SU-DHL-6 (cell line): Measurements from ENCODE around the gene MAPK8.

Source experiments
- H2AFZ ChIP-seq: fragments of 200-600 bp; sonication (generic); 2 replicates; pipeline ENCODE4 v1.6.1; 2014; ENCODE audit warnings: low read depth, mild to moderate bottlenecking, moderate library complexity, mixed read lengths, antibody characterized with exemption, low read length; ENCODE audit not compliant: severe bottlenecking
- H3F3A ChIP-seq: fragments of 200-600 bp; shearing (Covaris generic); 2 replicates; pipeline ENCODE4 v1.6.0; 2016; ENCODE audit warnings: antibody characterized with exemption, mild to moderate bottlenecking; ENCODE audit not compliant: insufficient read depth
- H3K27ac ChIP-seq: fragments of 200-600 bp; sonication (generic); 2 replicates; pipeline ENCODE4 v1.5.1; 2016; ENCODE audit warnings: low read depth, mild to moderate bottlenecking, low read length, moderate library complexity, mixed read lengths
- H3K27me3 ChIP-seq: fragments of 200-600 bp; sonication (generic), shearing (Covaris generic); 2 replicates; pipeline ENCODE4 v1.6.0; 2014; ENCODE audit warnings: mild to moderate bottlenecking, low read length
- H3K36me3 ChIP-seq: fragments of 200-600 bp; sonication (generic); 2 replicates; pipeline ENCODE4 v1.6.1; 2014; ENCODE audit warnings: mild to moderate bottlenecking, low read length, mixed read lengths
- H3K4me2 ChIP-seq: fragments of 300-600, 200-600 bp; shearing (Covaris generic), sonication (generic); 2 replicates; pipeline ENCODE4 v1.6.0; 2014; ENCODE audit warnings: low read length, low read depth, mild to moderate bottlenecking; ENCODE audit not compliant: poor library complexity, severe bottlenecking
- H3K4me3 ChIP-seq: fragments of 200-600 bp; sonication (generic); 2 replicates; pipeline ENCODE4 v1.5.1; 2014; ENCODE audit warnings: antibody characterized with exemption, low read length, mild to moderate bottlenecking, mixed read lengths; ENCODE audit not compliant: insufficient read depth, poor library complexity, severe bottlenecking
- H3K79me2 ChIP-seq: fragments of 200-600 bp; sonication (generic); 2 replicates; pipeline ENCODE4 v1.6.1; 2014; ENCODE audit warnings: mild to moderate bottlenecking, low read length, moderate library complexity; ENCODE audit not compliant: insufficient read depth
- H3K9ac ChIP-seq: fragments of 200-600 bp; sonication (generic); 2 replicates; pipeline ENCODE4 v1.7.0; 2014; ENCODE audit warnings: mild to moderate bottlenecking, low read length
- H3K9me2 ChIP-seq: fragments of 200-600 bp; sonication (generic); replicated peaks from 2 replicates; pipeline ENCODE4 v1.6.1; 2014; ENCODE audit warnings: low read length; ENCODE audit not compliant: insufficient read depth
- H3K9me3 ChIP-seq: fragments of 200-600 bp; sonication (generic); 2 replicates; pipeline ENCODE4 v1.6.1; 2014; ENCODE audit warnings: low read length, mixed read lengths; ENCODE audit not compliant: insufficient read depth
- H4K20me1 ChIP-seq: fragments of 200-600 bp; sonication (generic); 2 replicates; pipeline ENCODE4 v1.6.1; 2014; ENCODE audit warnings: low read depth, mild to moderate bottlenecking, antibody characterized with exemption, low read length, moderate library complexity, mixed read lengths
- EZH2phosphoT487 ChIP-seq: fragments of 200-600 bp; sonication (generic), shearing (Covaris generic); conservative IDR thresholded peaks from 2 replicates; pipeline ENCODE4 v1.6.1; 2018; ENCODE audit warnings: mild to moderate bottlenecking, antibody characterized with exemption, low read length, moderate library complexity, mixed read lengths
- TF ChIP-seq, protein P1 (sequence below): fragments of 200-600 bp; sonication (generic); IDR thresholded peaks from one replicate; pipeline ENCODE4 v1.5.1; 2017; ENCODE audit warnings: antibody characterized with exemption, mild to moderate bottlenecking, low read length, moderate library complexity; ENCODE audit not compliant: insufficient read depth, poor library complexity, severe bottlenecking

MAPK8 gene

DNA sequence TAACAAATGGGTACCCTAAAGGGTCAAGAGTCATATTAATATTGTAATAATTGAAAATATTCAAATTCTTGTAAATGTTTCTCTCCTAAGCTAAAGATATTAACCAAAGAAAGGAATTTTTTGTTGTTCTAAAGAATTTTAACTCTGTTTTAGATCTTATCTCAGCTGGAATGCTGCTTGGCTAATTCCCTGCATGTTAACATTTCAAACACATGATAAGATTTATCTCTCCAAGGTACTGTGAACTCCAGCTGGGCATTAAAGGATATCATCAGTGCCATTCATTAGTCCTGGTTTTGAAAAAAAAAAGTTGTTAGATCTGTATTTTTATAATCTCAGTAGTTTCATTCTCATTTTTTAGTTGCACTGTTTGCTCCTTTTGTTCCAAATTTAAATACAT is 76.9 kb downstream of the MAPK8 start:
- no peak overlapping the region for H3K4me3 ChIP-seq

DNA sequence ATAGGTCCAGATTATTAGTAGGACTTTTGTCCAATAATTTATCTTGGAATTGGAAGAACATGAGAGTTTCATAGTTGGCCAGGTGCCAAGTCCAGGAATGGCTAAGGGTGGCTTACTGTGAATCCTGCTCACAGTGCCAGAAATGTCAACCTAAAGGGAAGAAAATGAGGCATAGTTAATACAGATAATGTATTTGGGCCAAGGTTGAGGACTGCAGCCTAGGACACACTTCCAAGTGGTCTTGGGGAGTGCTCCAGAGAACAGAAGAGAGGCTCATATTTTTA is 78.2 kb downstream of the MAPK8 start:
- no peaks in the 10 kb centered on the region for H3F3A ChIP-seq
- peaks cover 5% of the 10 kb centered on the region; the same call in 1 of the 2 replicates for H3K9me3 ChIP-seq
- no peak overlapping the region for H3K27ac ChIP-seq
- no peaks in the 10 kb centered on the region for H3K9me2 ChIP-seq
- no peak overlapping the region for H2AFZ ChIP-seq
- TF ChIP-seq EZH2phosphoT487 = no peak
- TF ChIP-seq, protein P1, sequence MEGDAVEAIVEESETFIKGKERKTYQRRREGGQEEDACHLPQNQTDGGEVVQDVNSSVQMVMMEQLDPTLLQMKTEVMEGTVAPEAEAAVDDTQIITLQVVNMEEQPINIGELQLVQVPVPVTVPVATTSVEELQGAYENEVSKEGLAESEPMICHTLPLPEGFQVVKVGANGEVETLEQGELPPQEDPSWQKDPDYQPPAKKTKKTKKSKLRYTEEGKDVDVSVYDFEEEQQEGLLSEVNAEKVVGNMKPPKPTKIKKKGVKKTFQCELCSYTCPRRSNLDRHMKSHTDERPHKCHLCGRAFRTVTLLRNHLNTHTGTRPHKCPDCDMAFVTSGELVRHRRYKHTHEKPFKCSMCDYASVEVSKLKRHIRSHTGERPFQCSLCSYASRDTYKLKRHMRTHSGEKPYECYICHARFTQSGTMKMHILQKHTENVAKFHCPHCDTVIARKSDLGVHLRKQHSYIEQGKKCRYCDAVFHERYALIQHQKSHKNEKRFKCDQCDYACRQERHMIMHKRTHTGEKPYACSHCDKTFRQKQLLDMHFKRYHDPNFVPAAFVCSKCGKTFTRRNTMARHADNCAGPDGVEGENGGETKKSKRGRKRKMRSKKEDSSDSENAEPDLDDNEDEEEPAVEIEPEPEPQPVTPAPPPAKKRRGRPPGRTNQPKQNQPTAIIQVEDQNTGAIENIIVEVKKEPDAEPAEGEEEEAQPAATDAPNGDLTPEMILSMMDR = no peak
- no peak overlapping the region for H3K4me2 ChIP-seq
- H3K4me3 ChIP-seq = no peak overlapping the region
- H3K36me3 ChIP-seq = 0 out of 2 replicates have a peak, but pooled peaks cover 3% of the 10 kb centered on the region
- no peaks in the 10 kb centered on the region for H3K27me3 ChIP-seq
- no peaks in the 10 kb centered on the region for H3K79me2 ChIP-seq
- no peak overlapping the region for H3K9ac ChIP-seq
- H4K20me1 ChIP-seq = no peaks in the 10 kb centered on the region

More for the DNA sequence above, 76.9 kb downstream of the MAPK8 start:
- Histone ChIP-seq H3K4me2 (no peak overlapping the region), H3K36me3 (0 out of 2 replicates have a peak, but pooled peaks cover 3% of the 10 kb centered on the region), H3K9me2 (no peaks in the 10 kb centered on the region), H3K9ac (no peak overlapping the region), H3K27me3 (no peaks in the 10 kb centered on the region), H2AFZ (no peak overlapping the region), H3F3A (no peaks in the 10 kb centered on the region), H3K79me2 (no peaks in the 10 kb centered on the region), H3K27ac (no peak overlapping the region), H4K20me1 (no peaks in the 10 kb centered on the region), H3K9me3 (peaks cover 5% of the 10 kb centered on the region; the same call in 1 of the 2 replicates)
- TF ChIP-seq EZH2phosphoT487 = no peak
- TF ChIP-seq, protein P1 = no peak

DNA sequence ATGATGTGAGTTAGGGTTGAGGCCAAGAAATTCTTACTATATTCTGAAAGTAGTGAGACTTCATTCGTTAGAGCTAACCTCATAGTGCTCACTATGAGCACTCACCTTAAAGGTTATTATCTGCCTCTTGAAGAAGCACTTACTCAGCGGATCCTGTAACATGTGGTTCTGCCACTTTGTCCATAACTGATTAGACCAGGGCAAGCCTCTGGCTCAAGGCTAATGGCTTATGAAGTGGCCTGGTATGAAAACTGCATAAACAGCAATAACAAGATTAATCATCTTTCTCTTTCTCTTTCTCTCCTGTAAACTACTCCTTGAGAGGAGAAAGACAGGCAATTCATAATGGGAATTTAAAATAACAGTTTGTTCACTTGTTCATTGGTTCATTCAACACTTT is 82.8 kb downstream of the MAPK8 start:
- Histone ChIP-seq H3K79me2 (no peaks in the 10 kb centered on the region), H3K9me2 (no peaks in the 10 kb centered on the region), H4K20me1 (0 out of 2 replicates have a peak, but pooled peaks cover 5% of the 10 kb centered on the region), H3K4me3 (no peak overlapping the region), H3K4me2 (no peak overlapping the region), H3K27me3 (no peaks in the 10 kb centered on the region), H2AFZ (no peak overlapping the region), H3K27ac (no peak overlapping the region), H3K9ac (no peak overlapping the region), H3K36me3 (no peaks in the 10 kb centered on the region), H3K9me3 (no peaks in the 10 kb centered on the region), H3F3A (no peaks in the 10 kb centered on the region)
- no peak for TF ChIP-seq EZH2phosphoT487
- TF ChIP-seq, protein P1 = no peak
